Measurements from ENCODE around the gene SEC31A.
"Not testable (repeated sequence)": the region's sequence is repeated elsewhere in the genome, so short reads cannot be mapped to it uniquely, and the experiment has no call there.

Gene SEC31A

GRCh38 chr4:82890901-82891706, at the start of gene SEC31A:
SEC31A (minus strand) TSS chr4:82891153; CDS start chr4:82881936, 9,217 bp downstream.
- peak; percentile 93 for DNase-seq

GRCh38 chr4:82939414-82939813, 48.5 kb upstream of the SEC31A start:
- DNase-seq: no peak

GRCh38 chr4:82934441-82934840, 43.5 kb upstream of the SEC31A start:
- DNase-seq: no peak

- DNase-seq: no peak
Measured at GRCh38 chr4:82930848-82931755, 40.1 kb upstream of the SEC31A start.

GRCh38 chr4:82921795-82922194, 30.8 kb upstream of the SEC31A start:
- DNase-seq: no peak

GRCh38 chr4:82919386-82919785, 28.4 kb upstream of the SEC31A start:
- no peak for DNase-seq

- DNase-seq: no peak
Measured at GRCh38 chr4:82918091-82918490, 27.1 kb upstream of the SEC31A start.

- not testable (repeated sequence) for DNase-seq
Measured at GRCh38 chr4:82913968-82914367, 23.0 kb upstream of the SEC31A start.

- DNase-seq: no peak
Measured at GRCh38 chr4:82913305-82913704, 22.4 kb upstream of the SEC31A start.

- no peak for DNase-seq
Measured at GRCh38 chr4:82909326-82909725, 18.4 kb upstream of the SEC31A start.

- no peak for DNase-seq
Measured at GRCh38 chr4:82906469-82906868, 15.5 kb upstream of the SEC31A start.

- no peak for DNase-seq
Measured at GRCh38 chr4:82905205-82905604, 14.3 kb upstream of the SEC31A start.

GRCh38 chr4:82903737-82904136, 12.8 kb upstream of the SEC31A start:
- no peak for DNase-seq

GRCh38 chr4:82901183-82901718, 10.3 kb upstream of the SEC31A start:
- DNase-seq: no peak

GRCh38 chr4:82900411-82901182, 9.6 kb upstream of the SEC31A start, which contains the start of gene THAP9:
THAP9 (plus strand) TSS chr4:82900735; CDS start chr4:82900803, 68 bp downstream.
- DNase-seq: peak; percentile 97

- no peak for DNase-seq
Measured at GRCh38 chr4:82900066-82900410, 9.1 kb upstream of the SEC31A start.

- no peak for DNase-seq
Measured at GRCh38 chr4:82899374-82900065, 8.6 kb upstream of the SEC31A start.

- no peak for DNase-seq
Measured at GRCh38 chr4:82898322-82899243, 7.6 kb upstream of the SEC31A start.

GRCh38 chr4:82896755-82897154, 5.8 kb upstream of the SEC31A start:
- DNase-seq: no peak

GRCh38 chr4:82893942-82894341, 3.0 kb upstream of the SEC31A start:
- no peak for DNase-seq

- DNase-seq: no peak
Measured at GRCh38 chr4:82892467-82892802, 1.5 kb upstream of the SEC31A start.
